OCI-M1 (cell line): ENCODE results near the gene TSPAN3.
A peak's percentile ranks its signal among the peaks of the same experiment; 100 is the strongest.

Source experiments
- DNase-seq: peaks from one replicate; lab custom pipeline; 2025; lab: John Stamatoyannopoulos, UW

The TSPAN3 gene

GRCh38 chr15:77009646-77010311 is 61.1 kb downstream of the TSPAN3 start:
- DNase-seq: no peak

DNA sequence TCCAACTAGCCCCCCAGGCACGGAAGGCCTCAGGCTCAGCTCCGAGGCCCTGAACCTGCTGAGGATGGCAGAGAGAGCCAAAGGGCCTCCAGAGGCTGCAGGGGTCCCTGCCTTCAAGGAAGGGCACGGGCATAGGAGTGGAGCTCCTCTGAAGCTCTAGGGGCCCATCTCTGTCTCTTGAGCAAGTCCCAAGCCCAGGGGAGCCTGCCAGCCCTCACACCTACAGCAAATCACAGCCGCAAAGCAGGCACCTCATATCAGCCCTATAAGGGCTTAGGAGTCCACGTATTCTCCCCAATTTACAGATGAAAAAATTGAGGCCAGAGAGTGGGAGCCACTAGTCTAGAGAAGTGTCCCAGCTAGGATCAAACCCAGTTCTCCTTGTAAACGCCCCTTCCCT is 61.7 kb downstream of the TSPAN3 start:
- DNase-seq: no peak

- DNase-seq: no peak
These were observed 66.7 kb downstream of the TSPAN3 start for GRCh38 chr15:77004189-77004588.

DNA sequence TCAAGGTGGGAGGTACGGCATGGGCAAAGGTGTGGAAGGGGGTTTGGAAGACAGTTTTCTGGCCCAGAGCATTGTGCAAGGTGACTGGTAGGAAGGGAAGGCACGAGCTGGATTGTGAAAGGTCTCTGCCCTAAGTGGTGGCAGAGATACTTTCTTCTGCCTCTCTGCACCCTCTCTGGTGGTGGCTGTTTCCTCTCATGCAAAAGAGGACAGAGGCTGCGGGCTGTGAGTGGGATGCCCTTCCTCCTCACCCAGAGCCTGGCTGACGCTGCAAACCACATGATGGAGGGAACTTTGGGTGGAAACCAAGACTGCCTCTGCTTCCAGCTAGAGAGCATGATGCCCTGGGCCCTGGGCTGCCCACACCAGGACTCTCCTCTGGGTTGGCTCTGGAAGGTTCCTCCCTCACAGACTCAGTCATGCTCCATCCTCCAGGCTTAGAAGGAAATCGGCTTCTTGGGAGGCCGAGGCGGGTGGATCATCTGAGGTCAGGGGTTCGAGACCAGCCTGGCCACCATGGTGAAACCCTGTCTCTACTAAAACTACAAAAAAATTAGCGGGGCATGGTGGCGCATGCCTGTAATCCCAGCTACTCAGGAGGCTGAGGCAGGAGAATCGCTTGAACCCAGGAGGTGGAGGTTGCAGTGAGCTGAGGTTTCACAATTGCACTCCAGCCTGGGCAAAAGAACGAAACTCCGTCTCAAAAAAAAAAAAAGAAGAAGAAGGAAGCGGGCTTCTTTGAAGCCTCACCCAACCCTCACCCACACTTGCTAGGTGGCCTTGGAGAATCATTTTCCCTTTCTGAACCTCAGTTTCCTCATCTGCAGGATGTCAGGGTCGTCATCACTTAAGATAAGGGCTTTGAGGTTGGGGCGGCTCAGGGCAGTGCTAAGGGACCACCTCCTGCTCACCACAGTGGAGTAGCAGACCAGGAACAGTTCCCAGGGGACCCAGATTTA is 67.7 kb downstream of the TSPAN3 start:
- DNase-seq: no peak

- DNase-seq: no peak
These were observed 68.5 kb downstream of the TSPAN3 start for GRCh38 chr15:77002436-77002835.

- no peak for DNase-seq
These were observed 68.9 kb downstream of the TSPAN3 start for GRCh38 chr15:77001966-77002365.

DNA sequence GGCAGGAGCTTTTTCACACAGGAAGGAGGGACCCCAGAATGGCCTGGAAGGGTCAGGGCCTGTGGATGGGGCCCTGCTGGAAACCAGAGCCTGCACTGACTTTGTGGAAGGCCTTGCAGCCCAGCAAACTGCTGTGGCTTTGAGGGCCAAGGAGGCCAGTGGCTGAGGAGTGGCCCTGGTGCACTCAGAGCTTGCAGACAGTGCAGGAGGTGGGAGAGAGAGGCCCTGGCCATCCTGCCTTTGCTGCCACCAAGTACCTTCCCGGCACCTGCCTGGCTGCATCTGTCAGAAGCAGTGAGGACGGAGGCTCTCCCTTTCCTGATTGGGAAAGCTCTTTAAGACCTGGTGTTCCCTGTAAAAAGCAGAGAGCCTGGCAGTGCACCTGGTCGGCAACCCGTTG is 69.6 kb downstream of the TSPAN3 start:
- DNase-seq: no peak

DNA sequence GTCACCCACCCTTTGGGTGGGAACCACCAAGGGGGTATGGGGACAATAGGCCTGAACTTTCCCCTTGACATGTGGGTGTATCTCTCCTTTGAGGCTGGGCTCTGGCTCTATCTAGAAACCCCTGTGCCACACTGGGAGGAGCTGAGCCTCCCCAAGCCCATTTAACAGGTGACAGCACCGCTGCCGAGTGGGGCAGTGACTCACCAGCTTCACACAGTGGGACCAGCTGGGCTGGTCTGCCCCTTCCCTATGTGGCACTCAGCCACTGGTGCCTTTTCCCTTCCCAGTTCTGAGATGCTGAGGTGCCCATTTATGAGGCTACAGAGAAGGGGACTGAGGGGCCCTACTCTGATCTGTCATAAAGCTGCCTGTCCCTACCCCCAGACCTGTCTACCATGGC is 70.9 kb downstream of the TSPAN3 start:
- no peak for DNase-seq

GRCh38 chr15:76998663-76999285 is 72.1 kb downstream of the TSPAN3 start:
- DNase-seq: no peak

GRCh38 chr15:76996526-76997401 is 74.1 kb downstream of the TSPAN3 start:
- no peak for DNase-seq

DNA sequence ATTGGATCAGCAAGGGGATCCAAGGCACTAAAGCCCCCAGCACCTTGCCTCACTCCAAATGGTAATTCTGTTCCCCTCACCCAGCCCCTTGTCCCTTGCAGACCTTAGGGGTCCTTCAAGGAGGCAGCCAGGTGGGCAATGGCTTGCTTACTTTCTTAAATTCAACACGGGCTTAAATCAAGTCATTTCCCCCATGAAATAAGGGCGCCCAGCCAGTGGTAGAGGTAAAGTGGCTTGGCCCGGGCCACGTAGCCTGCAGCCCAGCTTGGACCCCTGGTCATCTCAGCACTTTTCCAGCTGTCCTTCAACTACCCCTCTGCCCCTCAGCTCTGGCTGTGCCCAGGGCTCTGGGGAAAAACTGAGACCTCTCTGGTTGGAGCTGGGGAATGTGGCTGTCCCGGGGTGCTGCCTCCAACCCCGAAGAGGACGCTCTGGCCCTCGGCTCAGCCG is 74.8 kb downstream of the TSPAN3 start:
- DNase-seq: no peak

DNA sequence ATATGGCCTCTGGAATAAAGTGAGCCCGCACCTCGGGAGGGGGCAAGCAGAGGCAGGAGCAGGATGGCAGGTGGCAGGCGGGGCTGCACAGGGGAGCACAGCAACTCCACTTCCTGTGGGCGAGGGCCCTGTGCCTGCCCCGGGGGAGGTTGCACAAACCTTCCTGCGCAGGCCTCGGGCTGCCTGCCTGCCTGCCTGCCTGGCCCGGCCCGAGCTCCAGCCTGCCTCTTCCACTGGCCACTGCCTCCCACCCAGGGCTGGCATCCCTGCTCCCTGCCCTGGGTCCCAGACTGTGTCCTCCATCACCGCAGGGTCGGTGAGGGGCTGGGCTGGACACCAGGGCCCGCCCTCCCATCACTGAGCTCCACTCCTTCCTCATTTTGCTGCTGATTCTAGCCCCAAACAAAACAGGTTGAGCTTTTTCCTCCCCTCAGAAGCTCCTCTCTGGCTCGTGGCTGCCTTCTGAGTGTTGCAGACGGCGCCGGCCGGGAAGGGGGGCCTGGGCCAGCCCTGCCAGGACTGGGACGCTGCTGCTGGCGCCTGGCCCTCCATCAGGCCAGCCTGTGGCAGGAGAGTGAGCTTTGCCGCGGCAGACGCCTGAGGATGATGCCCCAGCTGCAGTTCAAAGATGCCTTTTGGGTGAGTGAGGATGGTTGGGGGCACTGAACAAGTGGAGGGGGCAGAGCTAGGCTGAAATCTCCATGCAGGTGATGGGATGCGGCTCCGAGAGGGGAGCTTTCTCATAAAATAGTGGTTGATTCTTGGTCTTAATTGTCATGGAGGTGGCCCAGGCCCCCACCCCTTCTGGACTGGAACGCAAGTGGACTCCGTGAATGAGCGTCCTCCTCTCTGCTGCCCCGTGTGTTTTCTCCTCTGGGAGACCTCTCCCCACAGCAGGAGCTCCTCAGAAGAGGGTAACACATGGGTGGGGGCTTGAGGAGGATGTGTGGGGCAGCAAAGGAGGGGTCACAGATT is 75.7 kb downstream of the TSPAN3 start, which contains the start of gene PSTPIP1:
TSS of gene PSTPIP1 (plus strand) at position 156 of the 975 bp plus-strand sequence. CDS start at position 604, 448 bp downstream.
- no peak for DNase-seq

DNA sequence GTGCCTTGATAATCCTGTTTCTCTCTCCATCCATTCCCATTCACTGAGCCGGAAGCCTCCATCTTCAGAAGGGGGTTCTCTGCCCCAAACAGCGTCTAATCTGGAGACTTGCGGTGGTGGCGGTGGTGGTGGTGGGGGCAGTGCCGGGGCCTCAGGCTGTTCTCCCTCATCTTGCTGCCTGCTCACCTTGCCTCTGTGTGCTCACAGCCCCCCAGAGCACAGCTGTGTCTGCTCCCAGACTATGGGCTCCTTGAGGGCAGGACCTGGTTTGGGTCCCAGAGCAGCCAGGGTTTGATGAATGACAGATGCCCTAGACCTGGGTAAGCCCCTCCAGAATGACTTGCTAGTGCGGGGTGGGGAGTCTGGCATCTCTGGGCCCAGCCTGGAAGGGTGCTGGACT is 76.4 kb downstream of the TSPAN3 start:
- DNase-seq: no peak

DNA sequence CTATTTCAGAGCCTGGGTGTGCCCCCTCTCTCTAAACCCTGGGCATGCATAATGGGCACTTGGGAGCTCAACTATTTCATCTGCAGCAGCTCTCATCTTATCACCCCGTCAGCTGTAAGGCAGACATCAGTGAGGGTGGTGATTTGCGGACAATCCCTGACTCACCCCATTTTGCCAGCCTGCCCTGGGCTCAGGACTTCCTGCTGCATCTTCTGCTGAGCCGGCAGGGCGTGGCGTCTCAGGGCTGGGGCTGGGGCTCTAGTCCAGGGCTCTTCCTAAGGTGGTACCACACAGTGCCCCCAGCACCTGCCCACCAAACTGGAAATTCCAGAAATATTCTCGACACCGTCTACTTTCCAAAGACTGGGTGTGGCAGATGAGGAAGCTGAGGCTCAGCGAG is 76.9 kb downstream of the TSPAN3 start:
- DNase-seq: no peak

- no peak for DNase-seq
These were observed 77.7 kb downstream of the TSPAN3 start for GRCh38 chr15:76993114-76993725.

- DNase-seq: peak; percentile 15
These were observed 78.9 kb downstream of the TSPAN3 start for GRCh38 chr15:76991741-76992645.
